NCI-H2227 treated with DMSO at 0.1 percent for 48 hours (cell line): ENCODE measurements around the gene MCAM.
A peak's percentile ranks its signal among the peaks of the same experiment; 100 is the strongest.

Source experiments
- DNase-seq: peaks from one replicate; lab custom pipeline; 2025; lab: John Stamatoyannopoulos, UW

The MCAM gene

GRCh38 chr11:119345685-119346084 lies 28.8 kb upstream of the MCAM start:
- no peak for DNase-seq

GRCh38 chr11:119344291-119345010 lies 27.5 kb upstream of the MCAM start:
- DNase-seq, result no peak

DNA sequence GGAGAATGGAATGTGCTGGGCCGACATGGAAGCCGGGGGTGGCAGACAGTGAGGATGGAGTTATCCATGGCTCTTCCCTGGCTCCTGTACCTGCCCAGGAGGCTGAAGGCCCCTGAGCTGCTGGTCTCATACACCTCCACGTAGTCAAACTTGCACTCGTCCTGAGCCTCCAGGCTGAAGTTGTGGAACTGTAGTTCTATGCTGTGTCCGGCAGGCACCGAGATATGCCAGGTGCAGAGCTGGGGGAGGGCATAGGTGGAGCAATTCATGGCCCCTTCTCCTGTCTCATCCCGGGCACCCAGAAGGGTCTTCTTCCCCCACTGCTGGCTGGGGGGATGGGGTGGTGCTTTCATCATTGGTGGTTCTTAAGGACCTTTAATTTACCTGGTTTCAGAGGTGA lies 26.8 kb upstream of the MCAM start:
- no peak for DNase-seq

DNA sequence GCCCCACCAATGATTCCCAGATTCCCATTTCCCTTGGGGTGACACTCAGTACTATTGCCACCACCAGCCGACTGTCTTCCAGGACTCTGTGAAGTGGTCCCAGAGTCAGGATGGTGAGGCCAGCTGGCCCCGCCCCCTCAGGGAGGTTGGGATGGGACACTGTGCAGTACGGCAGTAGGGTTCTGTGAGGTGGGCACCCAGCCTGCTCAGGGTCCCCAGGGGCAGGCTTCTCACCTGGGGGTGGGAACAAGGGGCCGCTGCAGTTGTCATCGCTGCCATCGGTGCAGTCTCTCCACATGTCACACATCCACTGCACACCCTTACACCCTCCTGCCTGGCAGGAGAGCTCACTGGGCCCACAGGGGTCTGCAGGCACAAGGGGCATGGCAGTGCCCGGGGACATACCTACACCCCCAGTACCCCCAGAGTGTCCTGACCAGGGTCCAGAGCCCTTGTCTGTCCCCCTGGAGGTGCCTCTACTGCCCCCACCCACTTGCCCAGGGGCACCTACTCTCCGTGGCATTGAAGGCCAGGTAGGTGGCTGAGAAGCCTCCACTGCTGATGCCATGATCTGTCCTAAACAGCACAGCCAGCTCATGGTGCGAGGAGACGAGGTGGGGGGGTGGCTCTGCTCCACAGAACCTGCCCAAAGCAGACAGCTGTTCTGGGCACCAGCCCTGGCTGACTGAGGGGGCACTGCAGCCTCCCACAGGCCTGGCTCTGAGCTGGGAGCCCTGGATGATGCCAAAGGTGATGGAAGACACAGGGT lies 25.6 kb upstream of the MCAM start:
- no peak for DNase-seq

DNA sequence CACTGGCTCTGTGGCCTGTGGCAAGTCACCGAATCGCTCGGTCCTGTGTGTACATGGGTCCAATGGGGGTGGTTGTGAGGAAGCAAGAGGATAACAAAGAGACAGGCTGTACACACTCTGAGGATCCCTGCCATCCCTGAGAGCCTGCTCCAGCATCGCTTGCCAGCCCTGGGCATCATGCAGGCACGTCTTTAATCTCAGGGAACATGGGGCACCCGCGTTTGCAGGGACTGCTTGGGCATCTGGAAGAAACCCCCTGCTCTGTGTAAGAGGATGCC lies 25.0 kb upstream of the MCAM start:
- DNase-seq, result no peak

- DNase-seq, result no peak
These were observed 24.5 kb upstream of the MCAM start for GRCh38 chr11:119341222-119342022.

DNA sequence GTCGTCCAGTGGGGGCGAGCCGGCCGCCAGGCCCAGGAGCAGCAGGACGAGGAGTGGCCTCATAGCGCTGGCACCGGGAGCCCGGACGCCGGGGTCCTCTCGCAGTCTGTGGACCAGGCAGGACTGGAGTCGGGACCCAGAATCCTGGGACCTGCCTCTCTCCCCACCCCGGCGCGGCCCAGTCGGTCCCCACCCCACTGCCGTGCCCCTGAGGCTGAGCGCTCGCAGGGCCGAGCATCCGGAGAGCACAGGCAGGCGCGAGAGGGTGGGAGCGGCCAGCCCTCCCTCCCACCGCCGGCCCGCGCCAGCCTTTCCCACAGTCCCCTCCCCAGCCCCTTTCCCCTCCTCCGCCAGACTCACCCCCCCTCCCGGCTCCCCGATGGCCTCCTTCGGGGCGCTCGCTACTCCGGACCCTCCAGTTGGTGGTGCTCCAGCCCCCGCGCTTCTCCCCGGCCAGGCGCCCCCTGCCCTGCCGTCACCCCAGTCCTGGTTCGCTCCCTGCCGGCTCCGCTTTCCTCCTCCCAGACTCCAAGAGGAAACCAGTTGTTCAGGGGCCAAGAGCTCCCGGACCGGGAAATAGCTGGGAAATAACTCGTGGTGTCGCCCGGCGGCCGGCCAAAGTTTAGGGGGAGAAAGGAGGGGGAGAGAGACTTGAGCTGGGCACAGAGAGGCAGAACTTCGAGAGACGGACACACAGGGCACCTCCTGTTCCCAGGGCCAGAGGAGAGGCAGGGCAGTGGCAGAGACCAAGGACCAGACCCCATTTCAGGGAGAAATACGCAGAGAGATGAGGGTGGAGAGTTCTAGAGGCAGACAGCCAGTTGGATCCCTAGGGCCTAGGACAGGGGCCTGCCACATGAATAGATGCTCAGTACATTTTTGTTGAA lies 23.6 kb upstream of the MCAM start, which contains the start of gene C1QTNF5:
Gene C1QTNF5, minus strand, starts transcription at position 549 of the 887 bp plus-strand sequence. Its CDS starts 486 bp downstream, at position 63.
- DNase-seq, result no peak

DNA sequence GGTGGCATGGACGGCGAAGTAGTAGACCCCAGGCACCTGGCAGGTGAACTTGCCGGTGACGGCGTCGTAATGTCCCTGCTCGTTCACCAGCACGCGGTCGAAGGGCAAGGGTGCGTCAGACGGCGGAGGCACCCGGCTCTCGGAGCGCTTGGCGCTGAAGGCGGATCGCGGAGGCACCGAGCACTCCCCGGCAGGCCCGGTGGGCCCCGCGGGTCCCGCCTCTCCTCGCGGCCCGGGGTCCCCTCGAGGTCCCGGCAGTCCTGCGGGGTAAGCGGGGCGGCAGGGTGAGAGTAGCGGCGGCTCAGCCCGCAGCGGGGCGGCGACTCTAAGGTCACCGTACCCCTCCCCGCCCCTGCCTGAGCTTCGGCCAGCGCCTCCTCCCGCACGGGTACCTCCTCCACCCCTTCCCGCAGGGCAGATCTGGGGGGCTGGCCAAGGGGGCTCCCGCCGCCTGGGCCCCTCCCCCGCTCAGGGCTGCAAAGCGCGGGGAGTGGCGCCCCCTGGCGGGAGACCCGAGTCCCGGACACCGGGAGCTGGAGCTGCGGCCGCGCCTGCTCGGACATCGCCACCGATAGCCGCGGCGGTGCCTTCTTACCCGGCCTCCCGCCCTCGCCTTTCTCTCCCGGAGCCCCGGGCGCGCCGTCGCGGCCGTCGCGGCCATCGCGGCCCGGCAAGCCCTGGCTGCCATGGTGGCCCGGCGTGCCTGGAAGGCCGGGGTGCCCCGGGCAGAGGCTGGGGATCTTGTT lies 22.8 kb upstream of the MCAM start:
- DNase-seq, result no peak

DNA sequence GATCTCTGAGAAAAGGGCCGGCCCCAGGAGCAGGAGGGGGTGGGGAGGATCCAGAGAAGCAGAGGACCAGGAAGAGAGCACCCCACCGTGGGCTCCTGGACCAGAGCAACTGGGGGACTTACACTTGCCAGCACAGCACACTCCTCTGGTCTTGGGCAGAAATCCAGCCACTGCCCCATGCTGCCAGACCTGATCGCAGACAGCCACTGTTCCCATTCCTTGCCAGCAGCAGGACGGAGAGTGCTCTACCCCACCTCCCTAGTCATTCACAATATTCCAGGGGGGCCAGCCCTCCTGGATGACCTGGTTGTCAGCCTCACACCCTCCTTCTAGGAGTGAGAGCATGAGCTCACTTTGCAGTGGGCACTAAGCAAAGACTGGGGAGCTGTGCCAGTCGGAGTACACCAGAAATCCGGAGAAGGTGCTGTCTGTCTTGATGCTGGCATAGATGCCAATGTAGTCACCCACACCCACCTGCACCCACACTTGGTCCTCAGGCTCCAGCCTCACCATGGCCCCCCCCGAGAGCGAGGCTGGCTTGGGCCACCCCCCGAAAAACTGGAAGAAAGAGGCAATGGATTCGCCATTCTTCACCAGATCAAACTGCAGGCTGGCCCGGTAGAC lies 22.1 kb upstream of the MCAM start:
- DNase-seq, result no peak

GRCh38 chr11:119338318-119338890 lies 21.5 kb upstream of the MCAM start:
- DNase-seq, result peak; percentile 15

DNA sequence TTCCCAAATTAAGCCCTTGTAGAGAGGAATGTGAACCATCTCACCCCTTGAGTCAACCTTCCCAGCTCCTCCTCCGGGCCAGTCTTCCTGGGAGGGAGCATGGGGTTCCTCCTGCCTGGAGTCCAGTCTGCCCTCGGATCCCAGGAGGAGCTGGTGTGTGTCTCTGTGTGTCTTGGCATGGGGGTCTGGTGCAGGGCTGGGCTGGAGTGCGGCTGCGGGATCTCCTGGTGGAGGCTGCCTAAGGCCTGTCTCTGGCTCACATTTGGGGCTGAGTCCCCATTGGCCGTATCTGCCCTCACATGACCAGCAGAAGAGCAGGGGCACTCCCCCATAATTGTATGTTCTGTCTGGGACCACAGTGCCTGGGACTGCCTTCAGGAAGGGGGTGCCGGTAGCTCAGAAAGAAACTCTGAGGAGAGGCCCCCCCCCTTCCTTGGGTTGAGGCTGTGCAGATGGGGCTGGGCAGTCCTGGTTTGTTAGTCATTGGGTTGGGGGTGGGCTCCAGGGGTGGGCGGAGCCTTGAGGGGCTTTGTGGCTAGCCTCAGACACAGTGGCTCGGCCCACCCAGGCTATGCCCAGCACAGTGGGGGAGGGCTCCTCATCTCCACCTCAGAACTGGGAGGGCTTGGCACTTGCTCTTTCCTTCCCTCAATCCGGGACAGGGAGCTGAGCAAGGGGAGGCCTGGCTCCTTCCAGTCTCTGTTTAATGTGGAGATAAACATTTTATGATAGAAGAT lies 20.8 kb upstream of the MCAM start:
- DNase-seq, result no peak

DNA sequence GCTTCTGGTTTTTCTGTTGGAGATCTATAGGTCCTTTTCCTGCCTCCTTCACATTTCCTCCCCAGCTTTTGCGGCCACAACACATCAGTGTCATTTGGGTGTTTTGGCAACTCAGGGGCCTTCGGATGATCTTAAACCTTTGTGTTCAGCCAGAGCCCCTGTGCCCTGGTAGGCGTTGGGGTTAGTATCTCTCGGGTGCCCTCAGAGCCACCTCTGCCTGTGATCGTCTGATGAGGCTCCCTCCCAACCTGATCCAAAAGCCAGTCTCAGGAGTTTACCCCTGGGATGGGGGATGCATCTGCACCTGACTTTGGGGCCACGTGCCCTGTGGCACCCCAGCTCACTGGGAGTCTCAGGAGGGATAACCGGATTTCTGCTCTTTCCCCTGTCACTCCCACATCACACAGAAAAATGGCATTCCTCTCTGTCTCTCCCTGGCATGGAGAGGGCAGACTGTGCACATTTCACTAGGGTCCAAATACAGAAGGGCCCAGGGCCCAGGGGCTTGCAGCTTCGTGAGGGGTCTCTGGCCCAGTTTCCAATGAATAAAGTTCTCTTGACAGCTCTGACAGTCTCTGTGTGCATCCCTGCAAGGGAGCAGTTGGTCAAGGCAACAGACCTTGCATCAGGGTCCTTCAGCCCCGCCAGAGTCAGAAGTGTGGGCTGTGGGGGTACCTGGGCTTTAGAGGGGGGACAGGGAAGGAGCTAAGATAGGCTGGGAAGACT lies 20.0 kb upstream of the MCAM start:
- DNase-seq, result no peak

- DNase-seq, result no peak
These were observed 19.0 kb upstream of the MCAM start for GRCh38 chr11:119335655-119336543.

- no peak for DNase-seq
These were observed 18.2 kb upstream of the MCAM start for GRCh38 chr11:119335091-119335654.

- DNase-seq, result peak; percentile 89
These were observed 17.4 kb upstream of the MCAM start, which contains the start of gene RNF26 for GRCh38 chr11:119334174-119334930. Gene RNF26 (plus strand): TSS chr11:119334527. CDS start chr11:119335123, 596 bp downstream.

DNA sequence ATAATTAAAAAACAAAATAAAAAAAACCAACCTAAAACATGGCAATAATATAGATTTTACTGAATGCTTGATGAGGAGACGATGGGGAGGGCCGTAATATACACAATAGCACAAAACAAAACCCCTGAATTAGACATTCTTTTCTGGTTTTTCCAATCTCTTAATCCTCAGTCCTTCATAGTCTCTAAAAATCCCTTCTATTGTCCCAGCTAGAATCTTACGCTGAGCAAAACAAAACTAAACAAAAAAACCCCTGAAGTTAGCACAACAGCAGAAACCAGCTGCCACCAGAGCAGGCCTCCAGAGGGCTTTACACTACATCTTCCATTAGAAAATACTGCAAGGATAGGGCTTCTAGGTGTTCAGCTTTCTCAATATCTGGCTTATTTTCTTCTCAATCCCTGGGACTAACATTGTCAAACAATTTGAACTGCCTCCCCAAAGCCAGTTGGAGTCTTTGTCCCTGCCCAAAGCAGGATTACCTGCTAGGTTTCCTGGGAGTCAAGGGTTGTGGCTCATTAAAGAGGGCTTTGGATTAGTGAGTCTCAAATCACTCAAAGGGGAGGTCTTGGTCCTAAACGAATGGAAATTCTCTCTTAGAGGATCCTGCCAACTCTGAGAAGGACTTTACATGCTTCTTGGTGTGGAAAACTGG lies 15.3 kb upstream of the MCAM start:
- no peak for DNase-seq
